Neuronal stem cell (in vitro differentiated cells): ENCODE data around the gene TBC1D4.

Source experiments
- DNase-seq: peaks from one replicate; pipeline ENCODE4 v3.0.0-alpha.2; 2013; ENCODE audit warnings: low spot score
- H2AFZ ChIP-seq: one replicate; pipeline ENCODE4 v1.6.1; 2013; ENCODE audit warnings: mild to moderate bottlenecking, low read length, inconsistent platforms
- H2AK5ac ChIP-seq: 2 replicates; pipeline ENCODE4 v1.6.1; 2013; ENCODE audit warnings: low read depth, mild to moderate bottlenecking, inconsistent platforms, low read length, moderate library complexity, mixed read lengths
- H2BK120ac ChIP-seq: 2 replicates; pipeline ENCODE4 v1.6.1; 2013; ENCODE audit warnings: low read depth, mild to moderate bottlenecking, inconsistent platforms, low read length, moderate library complexity, mixed read lengths
- H2BK12ac ChIP-seq: one replicate; pipeline ENCODE4 v1.6.1; 2013; ENCODE audit warnings: low read length, inconsistent platforms
- H2BK15ac ChIP-seq: 2 replicates; pipeline ENCODE4 v1.6.1; 2013; ENCODE audit warnings: mild to moderate bottlenecking, low read length, inconsistent platforms, mixed read lengths
- H2BK5ac ChIP-seq: one replicate; pipeline ENCODE4 v1.6.1; 2013; ENCODE audit warnings: inconsistent platforms, mild to moderate bottlenecking, low read length, moderate library complexity
- H3K14ac ChIP-seq: one replicate; pipeline ENCODE4 v1.6.1; 2013; ENCODE audit warnings: low read length, inconsistent platforms
- H3K18ac ChIP-seq: 2 replicates; pipeline ENCODE4 v1.6.1; 2013; ENCODE audit warnings: low read length, inconsistent platforms
- H3K23ac ChIP-seq: 2 replicates; pipeline ENCODE4 v1.6.1; 2013; ENCODE audit warnings: low read depth, mild to moderate bottlenecking, mixed read lengths, low read length, inconsistent platforms; ENCODE audit not compliant: poor library complexity
- H3K27ac ChIP-seq: replicated peaks from 3 replicates; pipeline ENCODE4 v1.5.1; 2013; ENCODE audit warnings: low read length, inconsistent platforms
- H3K27me3 ChIP-seq, 3 experiments: 2 replicates each; pipeline ENCODE4 v1.6.1; 2013; ENCODE audit warnings: low read length in 3 of 3, mild to moderate bottlenecking in 2 of 3, inconsistent platforms in 1 of 3, low read depth in 1 of 3, mixed read lengths in 1 of 3, moderate library complexity in 1 of 3; ENCODE audit not compliant: control insufficient read depth in 3 of 3, insufficient read depth in 3 of 3
- H3K36me3 ChIP-seq, 2 donors: replicated peaks in 1 of 2; 2 replicates each; pipeline ENCODE4 v1.6.1; 2013; ENCODE audit warnings: low read length in 2 of 2; ENCODE audit not compliant: control insufficient read depth in 2 of 2, insufficient read depth in 2 of 2
- H3K4ac ChIP-seq: 2 replicates; pipeline ENCODE4 v1.6.1; 2013; ENCODE audit warnings: inconsistent platforms, mild to moderate bottlenecking, low read length, moderate library complexity
- H3K4me1 ChIP-seq, 2 donors: 1 replicate in 1 of 2; 2 replicates in 1 of 2; pipeline ENCODE4 v1.6.1; 2013; ENCODE audit warnings: low read length in 2 of 2, low read depth in 1 of 2; ENCODE audit not compliant: control insufficient read depth in 2 of 2, insufficient read depth in 1 of 2
- H3K4me2 ChIP-seq: one replicate; pipeline ENCODE4 v1.6.1; 2013; ENCODE audit warnings: mild to moderate bottlenecking, low read length, inconsistent platforms; ENCODE audit not compliant: insufficient read depth, poor library complexity, severe bottlenecking
- H3K4me3 ChIP-seq, 2 donors: 2 replicates each; pipeline ENCODE4 v1.5.1; 2013; ENCODE audit warnings: low read length in 2 of 2, mild to moderate bottlenecking in 2 of 2, inconsistent platforms in 1 of 2, moderate library complexity in 1 of 2
- H3K79me1 ChIP-seq: one replicate; pipeline ENCODE4 v1.6.1; 2013; ENCODE audit warnings: low read depth, mild to moderate bottlenecking, inconsistent platforms, low read length, moderate library complexity
- H3K9ac ChIP-seq: one replicate; pipeline ENCODE4 v1.6.1; 2013; ENCODE audit warnings: mild to moderate bottlenecking, low read depth, low read length, inconsistent platforms; ENCODE audit not compliant: poor library complexity
- H3K9me3 ChIP-seq, 2 donors: replicated peaks in 1 of 2; 2 replicates each; pipeline versions ENCODE3 to v1.6.1; 2013; ENCODE audit warnings: low read length in 2 of 2, mild to moderate bottlenecking in 2 of 2, inconsistent platforms in 1 of 2, low read depth in 1 of 2, mixed read lengths in 1 of 2, moderate library complexity in 1 of 2; ENCODE audit not compliant: control insufficient read depth in 2 of 2, insufficient read depth in 1 of 2
- H4K8ac ChIP-seq: one replicate; pipeline ENCODE4 v1.6.1; 2013; ENCODE audit warnings: low read depth, mild to moderate bottlenecking, inconsistent platforms, low read length, moderate library complexity
- H4K91ac ChIP-seq: one replicate; pipeline ENCODE4 v1.6.1; 2013; ENCODE audit warnings: low read length, low read depth, mild to moderate bottlenecking, inconsistent platforms; ENCODE audit not compliant: poor library complexity
- WGBS, 2 donors: extraction: QIAGEN DNeasy Blood & Tissue Kit; methylation state at CpG; one replicate each; pipeline ENCODE4 v1.1.7; 2013; ENCODE audit warnings: missing lambda C conversion rate in 2 of 2, mixed read lengths in 1 of 2; ENCODE audit not compliant: insufficient read length in 2 of 2, insufficient replicate concordance in 1 of 2; ENCODE audit errors: extremely low coverage in 2 of 2; 5-methylcytosine and 5-hydroxymethylcytosine counted together

Gene TBC1D4

GRCh38 chr13:75256922-75257321 lies 225.0 kb downstream of the TBC1D4 start:
- H2BK120ac ChIP-seq, result no peak overlapping the region
- no peak overlapping the region for H3K23ac ChIP-seq
- DNase-seq, result no peak
- H3K4ac ChIP-seq, result no peak overlapping the region
- H3K14ac ChIP-seq, result no peak overlapping the region
- H3K4me3 ChIP-seq, result no peak overlapping the region
- H3K18ac ChIP-seq, result no peak overlapping the region
- no peak overlapping the region for H2BK15ac ChIP-seq
- H3K27ac ChIP-seq, result no peak overlapping the region
- no peaks in the 10 kb centered on the region for H3K4me1 ChIP-seq
- H3K9ac ChIP-seq, result no peak overlapping the region
- no peak overlapping the region for H4K8ac ChIP-seq
- H4K91ac ChIP-seq, result no peak overlapping the region
- no peak overlapping the region for H2AK5ac ChIP-seq
- no peaks in the 10 kb centered on the region for H3K36me3 ChIP-seq
- H3K9me3 ChIP-seq, result no peaks in the 10 kb centered on the region
- no peak overlapping the region for H2BK5ac ChIP-seq
- H3K27me3 ChIP-seq, result no peaks in the 10 kb centered on the region
- no peak overlapping the region for H2AFZ ChIP-seq
- no peaks in the 10 kb centered on the region for H3K79me1 ChIP-seq
- no peak overlapping the region for H3K4me2 ChIP-seq
- no CpG with 5 or more reads among the region's 3 CpGs for WGBS, 2 donors
- H2BK12ac ChIP-seq, result no peak overlapping the region

- Histone ChIP-seq H3K9ac (no peak overlapping the region), H3K27me3 (no peaks in the 10 kb centered on the region), H4K8ac (no peak overlapping the region), H4K91ac (no peak overlapping the region), H3K36me3 (no peaks in the 10 kb centered on the region), H3K27ac (no peak overlapping the region), H2AK5ac (no peak overlapping the region), H2AFZ (no peak overlapping the region), H3K4me1 (no peaks in the 10 kb centered on the region), H3K79me1 (no peaks in the 10 kb centered on the region), H3K18ac (no peak overlapping the region), H3K23ac (no peak overlapping the region), H3K4ac (no peak overlapping the region), H3K14ac (no peak overlapping the region), H2BK120ac (no peak overlapping the region), H2BK12ac (no peak overlapping the region), H2BK5ac (no peak overlapping the region), H3K4me2 (no peak overlapping the region), H3K9me3 (no peaks in the 10 kb centered on the region), H2BK15ac (no peak overlapping the region), H3K4me3 (no peak overlapping the region)
- WGBS, 2 donors, result no CpG with 5 or more reads among the region's 1 CpG
- DNase-seq, result no peak
These were observed 226.3 kb downstream of the TBC1D4 start for GRCh38 chr13:75255653-75256052.

GRCh38 chr13:75255147-75255546 lies 226.8 kb downstream of the TBC1D4 start:
- H3K14ac ChIP-seq, result no peak overlapping the region
- no peaks in the 10 kb centered on the region for H3K4me1 ChIP-seq
- WGBS, 2 donors, result no CpG with 5 or more reads among the region's 6 CpGs
- no peak overlapping the region for H3K4me2 ChIP-seq
- H3K4me3 ChIP-seq, result no peak overlapping the region
- no peak overlapping the region for H3K18ac ChIP-seq
- no peaks in the 10 kb centered on the region for H3K27me3 ChIP-seq
- H3K79me1 ChIP-seq, result no peaks in the 10 kb centered on the region
- H2AK5ac ChIP-seq, result no peak overlapping the region
- DNase-seq, result no peak
- no peak overlapping the region for H2BK15ac ChIP-seq
- no peak overlapping the region for H4K91ac ChIP-seq
- H3K27ac ChIP-seq, result no peak overlapping the region
- no peak overlapping the region for H3K4ac ChIP-seq
- no peak overlapping the region for H2BK12ac ChIP-seq
- no peak overlapping the region for H2AFZ ChIP-seq
- H3K23ac ChIP-seq, result no peak overlapping the region
- no peak overlapping the region for H4K8ac ChIP-seq
- no peaks in the 10 kb centered on the region for H3K9me3 ChIP-seq
- H3K9ac ChIP-seq, result no peak overlapping the region
- H2BK5ac ChIP-seq, result no peak overlapping the region
- no peaks in the 10 kb centered on the region for H3K36me3 ChIP-seq
- H2BK120ac ChIP-seq, result no peak overlapping the region

GRCh38 chr13:75251188-75251587 lies 230.8 kb downstream of the TBC1D4 start:
- H2BK5ac ChIP-seq, result no peak overlapping the region
- no peaks in the 10 kb centered on the region for H3K79me1 ChIP-seq
- H3K9me3 ChIP-seq, result no peaks in the 10 kb centered on the region
- no peak for DNase-seq
- H3K14ac ChIP-seq, result no peak overlapping the region
- no peak overlapping the region for H2BK120ac ChIP-seq
- no peak overlapping the region for H3K4me3 ChIP-seq
- no peak overlapping the region for H2AK5ac ChIP-seq
- no CpG with 5 or more reads among the region's 4 CpGs for WGBS, 2 donors
- H3K9ac ChIP-seq, result no peak overlapping the region
- no peak overlapping the region for H4K91ac ChIP-seq
- no peak overlapping the region for H2AFZ ChIP-seq
- no peaks in the 10 kb centered on the region for H3K4me1 ChIP-seq
- H3K23ac ChIP-seq, result no peak overlapping the region
- H3K4me2 ChIP-seq, result no peak overlapping the region
- H3K4ac ChIP-seq, result no peak overlapping the region
- no peaks in the 10 kb centered on the region for H3K36me3 ChIP-seq
- H2BK15ac ChIP-seq, result no peak overlapping the region
- no peak overlapping the region for H3K27ac ChIP-seq
- no peak overlapping the region for H3K18ac ChIP-seq
- H4K8ac ChIP-seq, result no peak overlapping the region
- no peaks in the 10 kb centered on the region for H3K27me3 ChIP-seq
- no peak overlapping the region for H2BK12ac ChIP-seq
